Stomach (tissue), 9 donors: ENCODE measurements around the gene PRDM16. TPM values are rescaled to one million over a fixed set of nuclear protein-coding genes. Genes with fewer than 3 reads are reported as not detected.

ENCODE experiments used
- DNase-seq, 2 donors: peaks; one replicate each; pipeline versions ENCODE4 v3.0.0 to v3.0.0-alpha.2; 2013 to 2019
- H3K27ac ChIP-seq, 5 donors: fragments of 200-600 bp in 4 of 5; sonication (generic) in 4 of 5; one replicate each; pipeline ENCODE4 v1.5.1; 2013 to 2019; ENCODE audit warnings: mild to moderate bottlenecking in 1 of 5, moderate library complexity in 1 of 5
- H3K27me3 ChIP-seq, 3 donors: fragments of 200-600 bp; sonication (generic); one replicate each; pipeline ENCODE4 v1.5.1; 2017 to 2019; ENCODE audit warnings: mixed run types in 1 of 3
- H3K36me3 ChIP-seq, 4 donors: fragments of 200-600 bp; sonication (generic); 1 replicate in 3 of 4; 2 replicates in 1 of 4; pipeline ENCODE4 v1.5.1; 2016 to 2019
- H3K4me1 ChIP-seq, 4 donors: fragments of 200-600 bp; sonication (generic); one replicate each; pipeline ENCODE4 v1.5.1; 2016 to 2019
- H3K4me3 ChIP-seq, 4 donors: fragments of 200-600 bp; sonication (generic) in 3 of 4; one replicate each; pipeline ENCODE4 v1.5.1; 2016 to 2019; ENCODE audit warnings: mild to moderate bottlenecking in 1 of 4
- H3K9me3 ChIP-seq, 4 donors: fragments of 200-600 bp; sonication (generic); one replicate each; pipeline ENCODE4 v1.5.1; 2016 to 2019
- CTCF ChIP-seq, 7 experiments: fragments of 450-650 bp in 4 of 7; fragments of 200-600 bp in 3 of 7; sonication (generic) in 3 of 7; IDR thresholded peaks; one replicate each; pipeline ENCODE4 v1.5.1; 2016 to 2019; ENCODE audit warnings: antibody characterized with exemption in 7 of 7, control low read depth in 2 of 7, mild to moderate bottlenecking in 1 of 7
- EP300 ChIP-seq: sonication (generic); formaldehyde crosslinking; IDR thresholded peaks from one replicate; pipeline ENCODE4 v1.6.1; 2017; ENCODE audit warnings: antibody characterized with exemption
- POLR2A ChIP-seq, 4 donors: fragments of 450-650 bp; IDR thresholded peaks; one replicate each; pipeline ENCODE4 v1.6.1; 2016; ENCODE audit warnings: antibody characterized with exemption in 4 of 4, control low read depth in 2 of 4, mild to moderate bottlenecking in 1 of 4, moderate library complexity in 1 of 4
- POLR2AphosphoS5 ChIP-seq, 3 donors: sonication (generic); formaldehyde crosslinking; IDR thresholded peaks; one replicate each; pipeline ENCODE4 v1.6.1; 2016; ENCODE audit warnings: antibody characterized with exemption in 3 of 3
- WGBS, 5 donors: extraction: QIAGEN DNeasy Blood & Tissue Kit in 3 of 5; methylation state at CpG; one replicate each; pipeline versions ENCODE4 v1.1.5 to v1.1.7; 2013 to 2018; 5-methylcytosine and 5-hydroxymethylcytosine counted together
- intact Hi-C: fragments of 100-400 bp; cut with DNase I; formaldehyde crosslinking; loops from one replicate; pipeline ENCODE4 v1.15.1; 2023; ENCODE audit warnings: low total_unique reads
- polyA plus RNA-seq, 3 donors: library from polyadenylated mRNA; stranded (reverse); fragments of 200-250 nt; gene quantifications; one replicate each; pipeline ENCODE4 v1.2.3, GENCODE V29; 2013
- total RNA-seq, 5 donors: library from RNA; depleted of rRNA; stranded (reverse); fragments of >200 nt; gene quantifications; one replicate each; pipeline versions ENCODE4 v1.1.0 to v1.2.3, GENCODE V29; 2014 to 2016
- donor health status: healthy with polysubstance abuse.
- donor health status: Bipolar disorder and iron deficiency.
- donor health status: healthy.

The PRDM16 gene
- total and polyA plus RNA-seq, 8 donors = 0.29 to 222 (median 15.8) TPM

- H3K36me3 ChIP-seq = no peaks in the 10 kb centered on the region
- no peak for DNase-seq
- no peak for TF ChIP-seq POLR2A (IDR thresholded peaks at IDR 0.05)
- TF ChIP-seq POLR2AphosphoS5 (IDR thresholded peaks at IDR 0.05) = no peak
- no peak for TF ChIP-seq CTCF (IDR thresholded peaks at IDR 0.05)
- TF ChIP-seq EP300 = no peak
- peaks cover 0 to 58% (median 19%) of the 10 kb centered on the region in 3 donors for H3K27me3 ChIP-seq
- 90 to 94% (median 92%) methylated on average over 13 to 32 of the region's 32 CpGs for WGBS, 5 donors
- no peak overlapping the region for H3K4me3 ChIP-seq
- H3K4me1 ChIP-seq = no peaks in the 10 kb centered on the region
- intact Hi-C loops = no loop called here
- no peaks in the 10 kb centered on the region for H3K9me3 ChIP-seq
- no peak overlapping the region for H3K27ac ChIP-seq
These were observed 38.9 kb upstream of the PRDM16 start for GRCh38 chr1:3029991-3030662.

GRCh38 chr1:3030663-3031381, 38.2 kb upstream of the PRDM16 start:
- intact Hi-C loops = no loop called here
- Histone ChIP-seq H3K36me3 (no peaks in the 10 kb centered on the region), H3K9me3 (no peaks in the 10 kb centered on the region), H3K27me3 (peaks cover 0 to 53% (median 19%) of the 10 kb centered on the region in 3 donors), H3K4me3 (no peak overlapping the region), H3K4me1 (no peaks in the 10 kb centered on the region), H3K27ac (no peak overlapping the region)
- TF ChIP-seq POLR2A (IDR thresholded peaks at IDR 0.05) (no peak), EP300 (no peak), POLR2AphosphoS5 (IDR thresholded peaks at IDR 0.05) (no peak), CTCF (IDR thresholded peaks at IDR 0.05) (no peak)
- no peak for DNase-seq
- 79 to 88% (median 86%) methylated on average over 15 to 22 of the region's 22 CpGs for WGBS, 5 donors

- intact Hi-C loops = no loop called here
- no peak for DNase-seq
- Histone ChIP-seq H3K27me3 (peaks cover 0 to 61% (median 19%) of the 10 kb centered on the region in 3 donors), H3K36me3 (no peaks in the 10 kb centered on the region), H3K9me3 (no peaks in the 10 kb centered on the region), H3K4me1 (no peaks in the 10 kb centered on the region), H3K4me3 (no peak overlapping the region), H3K27ac (no peak overlapping the region)
- WGBS, 5 donors = 80 to 89% (median 87%) methylated on average over 6 to 35 of the region's 35 CpGs
- TF ChIP-seq POLR2A (IDR thresholded peaks at IDR 0.05) (no peak), POLR2AphosphoS5 (IDR thresholded peaks at IDR 0.05) (no peak), EP300 (no peak), CTCF (IDR thresholded peaks at IDR 0.05) (no peak)
These were observed 37.4 kb upstream of the PRDM16 start for GRCh38 chr1:3031401-3032221.

GRCh38 chr1:3032371-3033039, 36.5 kb upstream of the PRDM16 start:
- no peak overlapping the region for H3K4me3 ChIP-seq
- peaks cover 0 to 67% (median 23%) of the 10 kb centered on the region in 3 donors for H3K27me3 ChIP-seq
- H3K27ac ChIP-seq = no peak overlapping the region
- no peaks in the 10 kb centered on the region for H3K9me3 ChIP-seq
- 85 to 90% (median 88%) methylated on average over 16 to 21 of the region's 21 CpGs for whole genome bisulfite sequencing, 5 donors
- H3K36me3 ChIP-seq = no peaks in the 10 kb centered on the region
- H3K4me1 ChIP-seq = no peaks in the 10 kb centered on the region
- DNase-seq = no peak
- no peak for TF ChIP-seq EP300
- no peak for TF ChIP-seq POLR2A (IDR thresholded peaks at IDR 0.05)
- no peak for TF ChIP-seq CTCF (IDR thresholded peaks at IDR 0.05)
- no peak for TF ChIP-seq POLR2AphosphoS5 (IDR thresholded peaks at IDR 0.05)
- intact Hi-C loops = no loop called here
